B cell (primary cell): ENCODE data around the gene GSTT4.

Source experiments
- EZH2 ChIP-seq: IDR thresholded peaks from 2 replicates; pipeline ENCODE4 v1.6.1; 2012; ENCODE audit warnings: borderline replicate concordance, low read depth, mild to moderate bottlenecking, moderate library complexity, low read length; ENCODE audit not compliant: insufficient read depth, poor library complexity, severe bottlenecking
- TF ChIP-seq, protein P1 (sequence below): fragments of 200-600 bp; IDR thresholded peaks from one replicate; pipeline ENCODE4 v1.8.0; 2022; ENCODE audit warnings: antibody characterized with exemption, mild to moderate bottlenecking

DNA sequence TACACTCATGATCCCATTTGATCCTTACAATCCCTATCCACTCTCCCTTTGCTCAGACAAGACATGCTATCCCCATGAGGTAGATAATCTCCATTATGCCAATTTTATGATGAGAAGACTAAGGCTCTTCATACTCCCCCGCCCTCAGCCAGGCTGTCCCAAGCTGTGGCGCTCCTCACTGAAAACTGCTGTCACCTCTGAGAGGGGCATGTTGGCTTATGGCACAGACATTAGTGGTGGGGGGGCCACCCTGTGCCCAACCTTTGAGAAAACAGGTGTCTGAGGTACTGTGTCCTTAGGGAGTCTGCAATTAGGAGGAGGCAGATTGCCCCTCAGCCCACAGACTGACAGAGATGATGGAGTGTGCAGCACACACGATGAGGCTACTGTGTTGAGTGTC lies 36.2 kb downstream of the GSTT4 start:
- TF ChIP-seq, protein P1, sequence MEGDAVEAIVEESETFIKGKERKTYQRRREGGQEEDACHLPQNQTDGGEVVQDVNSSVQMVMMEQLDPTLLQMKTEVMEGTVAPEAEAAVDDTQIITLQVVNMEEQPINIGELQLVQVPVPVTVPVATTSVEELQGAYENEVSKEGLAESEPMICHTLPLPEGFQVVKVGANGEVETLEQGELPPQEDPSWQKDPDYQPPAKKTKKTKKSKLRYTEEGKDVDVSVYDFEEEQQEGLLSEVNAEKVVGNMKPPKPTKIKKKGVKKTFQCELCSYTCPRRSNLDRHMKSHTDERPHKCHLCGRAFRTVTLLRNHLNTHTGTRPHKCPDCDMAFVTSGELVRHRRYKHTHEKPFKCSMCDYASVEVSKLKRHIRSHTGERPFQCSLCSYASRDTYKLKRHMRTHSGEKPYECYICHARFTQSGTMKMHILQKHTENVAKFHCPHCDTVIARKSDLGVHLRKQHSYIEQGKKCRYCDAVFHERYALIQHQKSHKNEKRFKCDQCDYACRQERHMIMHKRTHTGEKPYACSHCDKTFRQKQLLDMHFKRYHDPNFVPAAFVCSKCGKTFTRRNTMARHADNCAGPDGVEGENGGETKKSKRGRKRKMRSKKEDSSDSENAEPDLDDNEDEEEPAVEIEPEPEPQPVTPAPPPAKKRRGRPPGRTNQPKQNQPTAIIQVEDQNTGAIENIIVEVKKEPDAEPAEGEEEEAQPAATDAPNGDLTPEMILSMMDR = no peak
- no peak for TF ChIP-seq EZH2
